HG02885 (cell line): Measurements from ENCODE around the gene TROAP.
"Not testable (repeated sequence)": the region's sequence is repeated elsewhere in the genome, so short reads cannot be mapped to it uniquely, and the experiment has no call there.

Experiments used
- ATAC-seq: cut with Tn5 transposase; IDR thresholded peaks from one replicate; pipeline ENCODE4 v1.9.1; 2021; ENCODE audit warnings: mild to moderate bottlenecking; ENCODE audit not compliant: unreplicated experiment, poor library complexity

Gene TROAP

DNA sequence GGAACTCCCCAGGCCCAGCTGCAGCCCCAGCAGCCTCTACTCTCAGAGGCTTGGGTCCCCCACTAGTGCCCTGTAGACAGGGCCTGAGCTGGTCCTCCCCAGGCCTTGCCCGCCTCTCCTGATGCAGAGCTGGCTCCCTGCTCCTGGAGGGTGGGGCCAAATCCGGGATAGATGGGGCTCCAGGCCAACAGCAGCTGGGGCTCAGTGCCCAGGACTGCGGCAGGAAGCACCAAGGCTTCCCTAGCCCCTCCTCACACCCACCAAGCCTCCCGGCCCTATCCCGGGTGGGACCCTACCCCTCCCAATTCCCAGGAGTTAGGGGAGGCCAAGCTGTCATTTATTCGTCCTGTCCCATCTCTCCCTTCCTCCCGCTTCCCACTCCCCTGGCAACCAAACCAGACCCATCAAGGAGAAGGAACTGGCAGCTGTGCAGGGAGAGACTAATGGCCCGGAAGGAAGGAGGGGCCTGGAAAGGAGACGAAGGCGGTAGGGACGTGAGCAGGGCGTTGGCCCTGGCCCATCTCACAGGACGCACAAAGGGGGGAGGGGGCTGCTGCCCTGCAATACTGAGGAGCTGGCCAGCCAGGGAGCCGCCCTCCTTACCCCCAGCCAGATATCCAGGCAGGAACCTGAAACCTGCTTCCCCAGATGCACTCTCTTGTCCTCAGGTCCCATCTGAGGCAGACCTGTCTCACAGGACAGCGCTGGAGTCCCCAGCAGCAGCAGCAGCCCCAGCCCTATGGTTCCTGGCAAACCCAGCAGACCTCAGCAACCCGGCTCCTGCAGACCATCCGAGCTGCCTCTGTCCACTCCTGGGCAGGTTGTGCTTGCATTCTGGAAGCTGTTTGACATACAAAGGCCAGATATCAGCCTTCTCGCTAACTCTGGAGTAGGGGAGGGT lies 29.7 kb upstream of the TROAP start:
- ATAC-seq = no peak

DNA sequence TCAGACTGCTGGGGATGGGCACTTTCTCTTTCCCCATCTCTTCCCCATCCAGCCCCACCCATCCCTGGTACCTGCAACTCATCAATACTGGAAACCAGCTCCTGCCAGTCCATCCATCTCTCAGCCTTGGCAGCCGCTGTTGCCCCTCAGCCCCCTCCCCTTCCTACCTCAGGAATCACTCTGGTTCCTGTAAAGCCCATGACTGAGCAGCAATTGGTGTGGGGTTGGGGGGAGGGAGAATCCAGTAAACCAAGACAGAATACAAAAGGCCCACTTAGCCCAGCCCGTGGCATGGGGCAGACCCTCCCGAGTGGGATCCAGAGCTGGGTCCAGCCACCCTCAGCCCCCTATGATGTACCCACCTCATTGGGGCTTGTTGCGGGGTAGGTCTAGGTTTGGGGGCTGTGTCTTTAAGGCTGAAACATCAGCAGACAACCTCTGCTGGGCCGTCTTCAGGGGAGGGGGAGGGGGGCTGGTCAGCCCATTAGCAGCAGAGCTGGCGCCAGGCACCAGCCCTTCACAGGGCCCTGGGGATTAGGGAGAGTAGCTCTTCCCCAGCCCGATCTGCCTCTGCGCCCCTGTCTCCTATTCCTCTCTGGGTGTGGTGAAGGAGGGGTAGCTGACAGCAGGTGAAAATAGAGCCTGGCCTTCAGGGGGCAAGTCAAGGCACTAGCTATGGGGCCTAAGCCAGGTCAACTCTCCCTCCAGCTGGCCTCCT lies 28.8 kb upstream of the TROAP start:
- ATAC-seq = no peak

DNA sequence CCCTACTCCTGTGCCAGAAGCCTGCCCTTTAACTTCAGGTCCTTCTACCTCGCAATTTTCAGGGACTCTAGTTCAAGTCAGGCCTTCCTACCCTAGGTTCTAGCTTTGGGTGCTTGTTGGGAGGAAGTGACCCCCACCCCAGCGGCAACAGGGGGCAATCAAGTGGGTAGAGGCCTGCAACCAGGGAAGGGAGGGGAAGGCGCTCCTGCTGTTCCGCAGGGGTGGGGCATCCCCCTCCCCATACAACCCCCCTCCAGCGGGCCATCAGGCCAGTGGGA lies 28.3 kb upstream of the TROAP start:
- no peak for ATAC-seq

DNA sequence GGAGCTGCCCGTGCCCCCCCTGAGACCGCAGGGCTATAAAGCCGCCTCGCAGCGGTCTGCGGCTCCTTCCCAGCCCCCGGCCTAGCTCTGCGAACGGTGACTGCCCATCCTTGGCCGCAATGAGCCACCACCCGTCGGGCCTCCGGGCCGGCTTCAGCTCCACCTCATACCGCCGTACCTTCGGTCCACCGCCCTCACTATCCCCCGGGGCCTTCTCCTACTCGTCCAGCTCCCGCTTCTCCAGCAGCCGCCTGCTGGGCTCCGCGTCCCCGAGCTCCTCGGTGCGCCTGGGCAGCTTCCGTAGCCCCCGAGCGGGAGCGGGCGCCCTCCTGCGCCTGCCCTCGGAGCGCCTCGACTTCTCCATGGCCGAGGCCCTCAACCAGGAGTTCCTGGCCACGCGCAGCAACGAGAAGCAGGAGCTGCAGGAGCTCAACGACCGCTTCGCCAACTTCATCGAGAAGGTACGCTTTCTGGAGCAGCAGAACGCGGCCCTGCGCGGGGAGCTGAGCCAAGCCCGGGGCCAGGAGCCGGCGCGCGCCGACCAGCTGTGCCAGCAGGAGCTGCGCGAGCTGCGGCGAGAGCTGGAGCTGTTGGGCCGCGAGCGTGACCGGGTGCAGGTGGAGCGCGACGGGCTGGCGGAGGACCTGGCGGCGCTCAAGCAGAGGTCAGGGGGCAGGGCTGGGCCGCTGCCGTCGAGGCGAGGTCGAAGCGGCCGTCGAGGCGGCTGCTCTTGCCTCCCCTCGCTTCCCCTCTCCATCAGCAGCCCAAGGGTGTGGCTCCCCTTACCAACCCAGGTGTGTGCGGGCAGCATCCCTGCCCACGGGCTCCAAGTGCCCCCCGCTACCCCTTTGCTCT lies 27.7 kb upstream of the TROAP start, which contains the start of gene PRPH:
PRPH (plus strand) TSS at position 66 of the 855 bp plus-strand sequence; CDS start at position 120, 54 bp downstream.
- no peak for ATAC-seq

DNA sequence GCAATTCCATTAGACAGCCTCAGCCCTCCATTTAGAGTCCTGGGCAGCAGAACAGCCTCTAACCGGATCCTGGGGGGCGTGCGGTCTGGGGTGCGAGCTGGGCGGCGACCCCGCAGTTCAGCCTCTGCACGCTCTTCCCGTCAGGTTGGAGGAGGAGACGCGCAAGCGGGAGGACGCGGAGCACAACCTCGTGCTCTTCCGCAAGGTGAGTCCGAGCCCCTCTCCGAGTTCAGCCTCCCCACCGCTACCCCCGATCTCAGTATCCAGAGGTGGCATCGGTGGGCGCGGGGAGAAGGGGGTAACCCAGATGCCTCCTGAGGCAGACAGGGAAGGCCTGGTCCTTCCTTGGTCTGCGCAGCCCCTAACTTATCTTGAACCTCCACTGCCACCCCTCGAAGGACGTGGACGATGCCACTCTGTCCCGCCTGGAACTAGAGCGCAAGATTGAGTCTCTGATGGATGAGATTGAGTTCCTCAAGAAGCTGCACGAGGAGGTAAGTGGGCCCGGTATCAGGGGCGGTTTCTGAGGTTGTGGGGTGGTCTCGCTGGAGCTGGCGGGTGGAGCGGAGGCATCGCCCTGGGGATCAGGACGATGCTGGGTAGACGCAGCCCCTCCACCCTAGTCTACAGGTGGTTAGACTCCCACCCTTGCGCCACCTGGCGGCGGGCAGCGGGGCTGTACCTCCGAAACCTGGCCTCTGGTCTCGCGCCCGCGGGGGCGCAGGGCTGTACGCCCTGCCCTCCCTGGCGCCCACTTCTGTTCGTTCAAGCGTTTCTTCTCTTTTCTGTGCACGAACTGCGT lies 26.8 kb upstream of the TROAP start:
- no peak for ATAC-seq

DNA sequence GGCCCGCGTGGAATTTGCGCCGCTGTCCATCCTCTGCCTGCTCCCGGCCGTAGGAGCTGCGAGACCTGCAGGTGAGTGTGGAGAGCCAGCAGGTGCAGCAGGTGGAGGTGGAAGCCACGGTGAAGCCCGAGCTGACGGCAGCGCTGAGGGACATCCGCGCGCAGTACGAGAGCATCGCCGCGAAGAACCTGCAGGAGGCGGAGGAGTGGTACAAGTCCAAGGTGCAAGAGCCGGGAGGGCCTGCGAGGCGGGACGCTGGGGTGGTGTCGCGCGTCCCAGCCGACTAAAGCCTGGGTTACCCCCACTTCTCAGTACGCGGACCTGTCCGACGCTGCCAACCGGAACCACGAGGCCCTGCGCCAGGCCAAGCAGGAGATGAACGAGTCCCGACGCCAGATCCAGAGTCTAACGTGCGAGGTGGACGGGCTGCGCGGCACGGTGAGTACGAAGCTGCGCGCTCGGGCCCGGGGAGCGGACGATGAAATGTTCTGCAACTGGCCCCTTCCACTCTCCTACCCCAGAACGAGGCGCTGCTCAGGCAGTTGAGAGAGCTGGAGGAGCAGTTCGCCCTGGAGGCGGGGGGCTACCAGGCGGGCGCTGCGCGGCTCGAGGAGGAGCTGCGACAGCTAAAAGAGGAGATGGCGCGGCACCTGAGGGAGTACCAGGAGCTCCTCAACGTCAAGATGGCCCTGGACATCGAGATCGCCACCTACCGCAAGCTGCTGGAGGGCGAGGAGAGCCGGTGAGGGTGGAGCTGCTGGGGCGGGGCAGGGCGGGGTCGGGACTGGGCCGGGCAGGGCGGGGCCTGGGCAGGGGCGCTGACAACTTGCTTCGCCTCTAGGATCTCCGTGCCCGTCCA lies 26.0 kb upstream of the TROAP start:
- ATAC-seq = no peak

DNA sequence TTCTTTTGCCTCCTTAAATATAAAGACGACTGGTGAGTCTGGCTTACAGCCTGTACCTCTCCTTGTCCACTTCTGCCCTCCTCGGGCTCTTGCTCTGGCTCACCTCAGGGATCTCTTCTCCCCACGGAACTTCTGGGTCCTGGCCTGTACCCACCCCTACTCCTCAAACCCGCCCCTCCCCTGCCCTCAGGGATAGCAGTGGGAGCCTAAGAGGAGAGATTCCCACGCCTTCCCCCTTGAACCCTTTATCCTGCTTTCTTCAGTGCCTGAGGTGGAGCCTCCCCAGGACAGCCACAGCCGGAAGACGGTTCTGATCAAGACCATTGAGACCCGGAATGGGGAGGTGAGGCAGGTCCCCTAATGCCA lies 25.4 kb upstream of the TROAP start:
- ATAC-seq = no peak

DNA sequence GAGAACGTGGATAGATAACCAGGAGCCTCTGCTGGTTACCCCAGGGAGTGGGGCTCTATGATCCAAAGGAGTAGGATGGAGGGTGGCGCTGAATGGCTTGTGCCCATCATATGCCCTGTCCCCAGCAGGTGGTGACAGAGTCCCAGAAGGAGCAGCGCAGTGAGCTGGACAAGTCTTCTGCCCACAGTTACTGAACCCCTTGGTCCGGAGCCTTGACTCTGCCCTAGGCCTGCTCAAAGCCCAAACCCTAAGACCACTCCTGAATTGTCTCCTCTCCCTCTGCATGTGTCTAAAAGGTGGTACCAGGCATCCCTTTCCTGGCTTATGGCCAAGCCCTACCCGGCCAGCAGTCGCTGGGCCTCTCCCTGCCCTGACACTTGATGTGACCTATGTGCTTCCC lies 24.9 kb upstream of the TROAP start:
- ATAC-seq = no peak

DNA sequence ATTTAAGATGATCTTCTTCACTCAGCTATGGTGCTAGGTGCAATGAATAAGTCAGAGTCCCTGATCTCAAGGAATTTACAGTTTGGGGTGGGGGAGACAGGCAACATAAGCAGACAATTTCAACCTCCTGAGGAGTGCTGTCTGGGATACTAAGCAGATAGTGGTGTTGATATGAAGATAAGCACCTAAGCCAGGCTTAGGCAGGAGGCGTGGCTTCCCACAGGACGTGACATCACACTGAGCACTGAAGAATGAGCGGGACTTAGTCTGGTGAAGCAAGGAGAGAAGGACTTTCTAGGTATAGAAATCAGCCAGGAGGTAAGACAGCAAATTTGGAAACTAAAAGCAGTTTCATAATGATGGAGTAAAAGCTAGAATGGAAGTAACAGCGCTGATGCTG lies 21.3 kb upstream of the TROAP start:
- no peak for ATAC-seq

DNA sequence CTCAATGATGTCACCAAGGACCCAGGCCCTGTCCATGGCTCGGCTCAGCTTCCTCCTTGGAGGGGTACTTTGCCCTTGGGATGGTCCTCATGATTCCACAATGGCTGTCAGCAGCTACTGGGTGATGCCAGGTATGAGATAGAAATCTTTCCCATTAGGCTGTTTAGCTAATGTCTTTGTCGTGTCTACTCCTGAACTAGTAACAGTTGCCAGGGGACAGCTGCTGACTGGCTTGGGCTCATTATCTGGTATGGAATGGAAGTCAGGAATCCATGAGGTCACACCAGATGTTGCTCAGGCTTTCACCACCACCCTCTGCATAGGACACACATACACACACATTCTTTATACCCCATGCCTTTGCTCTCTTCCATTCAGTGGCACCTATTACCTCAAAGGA lies 18.9 kb upstream of the TROAP start:
- no peak for ATAC-seq

DNA sequence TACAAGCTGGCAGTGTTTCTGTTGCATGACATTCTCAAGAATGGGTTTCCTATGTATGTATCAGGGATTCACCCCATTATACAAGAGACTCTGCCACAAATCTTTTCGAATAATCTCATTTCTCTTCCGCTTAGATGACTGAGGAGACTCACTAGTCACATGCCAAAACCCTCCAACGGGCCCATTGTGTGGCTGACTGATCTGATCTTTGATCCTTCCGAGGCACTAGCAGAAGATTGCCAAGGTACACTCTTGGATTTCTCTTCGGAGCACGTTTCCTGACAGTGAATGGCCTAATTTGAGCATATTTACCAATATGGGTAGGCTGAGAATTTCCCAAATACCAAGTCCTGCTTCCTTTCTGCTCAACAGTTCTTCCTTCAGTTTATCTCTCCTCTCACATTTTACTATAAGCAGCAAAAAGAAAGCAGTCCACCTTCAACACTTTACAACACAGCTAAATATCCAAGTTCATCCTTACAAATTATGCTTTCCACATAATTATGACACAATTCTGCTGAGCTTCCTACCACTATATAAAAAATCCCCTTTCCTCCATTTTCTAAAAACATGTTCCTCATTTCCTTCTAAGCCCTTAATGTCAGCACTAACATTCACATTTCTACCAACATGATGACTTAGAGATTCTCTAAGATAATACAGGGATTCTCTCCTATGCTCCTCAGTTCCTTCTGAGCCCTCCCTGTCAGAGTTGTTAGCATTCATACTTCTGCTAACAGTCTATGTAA lies 17.1 kb upstream of the TROAP start:
- no peak for ATAC-seq

DNA sequence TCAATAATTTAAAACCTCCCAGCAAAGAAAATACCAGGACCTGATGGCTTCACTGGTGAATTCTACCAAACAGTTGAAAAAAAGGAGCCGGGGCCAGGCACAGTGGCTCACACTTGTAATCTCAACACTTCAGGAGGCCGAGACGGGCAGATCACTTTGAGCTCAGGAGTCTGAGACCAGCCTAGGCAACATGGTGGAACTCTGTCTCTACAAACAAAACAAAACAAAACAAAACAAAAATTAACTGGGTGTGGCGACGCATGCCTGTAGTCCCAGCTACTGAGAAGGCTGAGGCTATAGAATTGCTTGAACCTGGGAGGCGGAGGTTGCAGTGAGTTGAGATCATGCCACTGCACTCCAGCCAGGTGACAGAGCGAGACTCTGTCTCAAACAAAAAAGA lies 13.7 kb upstream of the TROAP start:
- no peak for ATAC-seq

DNA sequence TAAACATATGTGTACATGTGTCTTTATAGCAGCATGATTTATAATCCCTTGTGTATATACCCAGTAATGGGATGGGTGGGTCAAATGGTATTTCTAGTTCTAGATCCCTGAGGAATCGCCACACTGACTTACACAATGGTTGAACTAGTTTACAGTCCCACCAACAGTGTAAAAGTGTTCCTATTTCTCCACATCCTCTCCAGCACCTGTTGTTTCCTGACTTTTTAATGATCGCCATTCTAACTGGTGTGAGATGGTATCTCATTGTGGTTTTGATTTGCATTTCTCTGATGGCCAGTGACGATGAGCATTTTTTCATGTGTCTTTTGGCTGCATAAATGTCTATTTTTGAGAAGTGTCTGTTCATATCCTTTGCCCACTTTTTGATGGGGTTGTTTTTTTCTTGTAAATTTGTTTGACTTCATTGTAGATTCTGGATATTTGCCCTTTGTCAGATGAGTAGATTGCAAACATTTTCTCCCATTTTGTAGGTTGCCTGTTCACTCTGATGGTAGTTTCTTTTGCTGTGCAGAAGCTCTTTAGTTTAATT lies 12.5 kb upstream of the TROAP start:
- ATAC-seq = not testable (repeated sequence)

DNA sequence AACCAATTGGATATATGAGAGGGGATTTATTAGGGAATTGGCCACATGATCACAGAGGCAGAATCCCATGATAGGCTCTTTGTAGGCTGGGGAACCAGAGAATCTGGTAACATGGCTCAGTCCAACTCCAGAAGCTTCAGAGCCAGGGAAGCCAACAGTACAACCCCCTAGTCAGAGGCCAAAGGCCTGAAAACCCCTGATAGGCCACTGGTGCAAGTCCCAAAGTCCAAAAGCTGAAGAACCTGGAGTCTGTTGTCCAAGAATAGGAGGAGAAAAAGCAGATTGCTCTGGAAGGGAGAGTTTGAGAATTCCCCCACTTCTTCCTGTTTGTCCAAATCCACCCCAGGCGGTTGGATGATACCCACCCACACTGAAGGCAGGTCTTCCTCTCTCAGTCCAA lies 8.2 kb upstream of the TROAP start:
- ATAC-seq = no peak

DNA sequence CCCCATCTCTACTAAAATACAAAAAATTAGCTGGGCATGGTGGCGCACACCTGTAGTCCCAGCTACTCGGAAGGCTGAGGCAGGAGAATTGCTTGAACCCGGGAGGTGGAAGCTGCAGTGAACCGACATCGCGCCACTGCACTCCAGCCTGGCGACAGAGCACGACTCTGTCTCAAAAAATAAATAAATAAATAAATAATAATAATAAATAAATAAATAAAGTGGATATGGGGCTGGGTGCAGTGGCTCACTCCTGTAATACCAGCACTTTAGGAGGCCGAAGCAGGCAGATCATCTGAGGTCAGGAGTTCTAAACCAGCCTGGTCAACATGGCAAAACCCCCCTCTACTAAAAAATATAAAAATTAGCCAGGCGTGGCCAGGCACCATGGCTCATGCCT lies 5.9 kb upstream of the TROAP start:
- not testable (repeated sequence) for ATAC-seq

DNA sequence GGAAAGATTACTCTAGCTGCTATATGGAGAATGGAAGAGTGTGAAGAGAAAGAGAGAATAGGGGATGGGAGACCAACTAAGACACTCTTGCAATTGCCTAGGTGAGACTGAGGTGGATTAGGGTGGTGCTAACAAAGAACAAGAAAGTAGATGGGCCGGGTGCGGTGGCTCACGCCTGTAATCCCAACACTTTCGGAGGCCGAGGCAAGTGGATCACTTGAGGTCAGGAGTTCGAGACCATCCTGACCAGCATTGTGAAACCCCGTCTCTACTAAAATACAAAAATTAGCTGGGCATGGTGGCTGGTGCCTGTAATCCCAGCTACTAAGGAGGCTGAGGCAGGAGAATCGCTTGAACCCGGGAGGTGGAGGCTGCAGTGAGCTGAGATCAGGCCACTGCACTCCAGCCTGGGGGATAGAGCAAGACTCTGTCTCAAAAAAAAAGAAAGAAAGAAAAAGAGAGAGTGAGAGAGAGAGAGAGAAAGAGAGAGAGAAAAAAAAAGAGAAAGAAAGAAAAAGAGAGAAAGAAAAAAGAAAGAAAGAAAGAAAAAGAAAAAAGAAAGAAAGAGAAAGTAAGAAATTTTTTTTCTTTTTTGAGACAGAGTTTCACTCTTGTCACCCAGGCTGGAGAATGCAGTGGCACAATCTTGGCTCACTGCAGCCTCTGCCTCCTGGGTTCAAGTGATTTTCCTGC lies 2.5 kb upstream of the TROAP start:
- not testable (repeated sequence) for ATAC-seq

DNA sequence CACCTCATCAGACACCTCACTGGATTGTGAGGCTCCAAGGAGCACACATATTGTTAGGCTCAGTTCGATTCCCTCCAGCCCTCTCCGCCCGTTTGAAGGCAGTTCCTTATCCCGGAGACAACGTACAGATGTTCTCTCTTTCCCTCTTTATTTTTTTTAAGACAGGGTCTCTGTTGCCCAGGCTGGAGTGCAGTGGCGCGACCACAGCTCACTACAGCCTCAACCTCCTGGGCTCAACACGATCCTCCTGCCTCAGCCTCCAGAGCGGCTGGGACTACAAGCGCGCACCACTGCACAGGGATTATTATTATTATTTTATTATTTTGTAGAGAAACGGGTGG lies 718 bp upstream of the TROAP start:
- ATAC-seq = no peak
